GM18867 (cell line): ENCODE data around the gene SLFNL1.

Experiments used
- ATAC-seq: cut with Tn5 transposase; IDR thresholded peaks from one replicate; pipeline ENCODE4 v1.9.1; 2021; ENCODE audit warnings: mild to moderate bottlenecking, moderate library complexity; ENCODE audit not compliant: unreplicated experiment

The SLFNL1 gene

DNA sequence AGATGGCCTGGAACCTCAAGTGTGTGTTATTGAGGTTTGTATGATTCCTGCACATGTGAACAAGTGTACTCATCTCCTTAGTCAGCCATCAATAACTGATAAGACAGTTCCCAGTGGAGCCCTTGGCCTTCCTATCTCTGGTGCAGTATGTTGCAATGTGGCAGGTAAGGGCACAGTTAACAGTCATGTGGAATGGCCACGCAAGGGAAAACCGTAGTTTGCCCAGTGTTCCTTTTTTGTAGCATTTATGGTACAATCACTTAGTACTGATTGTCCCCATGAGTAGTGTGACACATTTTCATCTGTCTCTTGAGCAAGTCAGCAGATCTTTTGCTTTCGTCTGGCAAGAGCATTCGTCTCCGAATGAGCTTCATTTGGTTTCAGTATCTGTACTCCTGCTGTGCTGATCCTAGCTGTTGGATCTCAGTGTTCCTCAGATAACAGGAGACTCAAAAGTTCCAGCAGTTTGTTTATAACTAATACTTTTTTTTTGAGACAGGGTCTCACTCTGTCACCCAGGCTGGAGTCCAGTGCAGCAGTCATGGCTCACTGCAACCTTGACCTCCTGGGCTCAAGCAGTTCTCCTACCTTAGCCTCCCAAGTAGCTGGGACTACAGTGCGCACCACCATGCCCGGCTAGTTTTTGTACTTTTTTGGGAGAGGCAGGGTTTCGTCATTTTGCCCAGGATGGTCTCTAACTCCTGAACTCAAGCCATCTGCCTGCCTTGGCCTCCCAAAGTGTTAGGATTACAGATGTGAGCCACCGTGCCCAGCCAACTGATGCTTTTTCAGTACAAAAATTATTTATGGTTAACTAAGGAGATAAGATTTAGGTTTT, 33.9 kb downstream of the SLFNL1 start:
- no peak for ATAC-seq

DNA sequence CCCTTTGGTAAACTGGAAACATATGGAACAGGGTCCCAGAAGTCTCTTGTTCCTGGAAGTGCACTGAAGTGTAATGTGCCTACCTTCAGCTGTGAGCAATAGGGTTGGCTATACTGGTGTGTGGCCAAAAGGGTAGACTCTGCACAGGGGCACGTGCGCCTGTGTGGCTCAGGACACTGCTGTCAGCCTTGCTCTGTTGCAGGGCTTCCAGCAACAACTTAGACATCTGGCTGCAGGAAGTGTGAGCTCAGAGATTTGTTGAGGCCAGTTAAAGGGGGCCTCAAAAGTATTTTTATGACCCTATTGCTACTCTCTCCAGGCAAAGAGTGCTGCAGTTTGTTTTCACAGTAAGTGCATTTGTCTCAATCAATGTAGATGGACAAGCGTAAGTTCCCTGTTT, 34.6 kb downstream of the SLFNL1 start:
- ATAC-seq, result no peak

DNA sequence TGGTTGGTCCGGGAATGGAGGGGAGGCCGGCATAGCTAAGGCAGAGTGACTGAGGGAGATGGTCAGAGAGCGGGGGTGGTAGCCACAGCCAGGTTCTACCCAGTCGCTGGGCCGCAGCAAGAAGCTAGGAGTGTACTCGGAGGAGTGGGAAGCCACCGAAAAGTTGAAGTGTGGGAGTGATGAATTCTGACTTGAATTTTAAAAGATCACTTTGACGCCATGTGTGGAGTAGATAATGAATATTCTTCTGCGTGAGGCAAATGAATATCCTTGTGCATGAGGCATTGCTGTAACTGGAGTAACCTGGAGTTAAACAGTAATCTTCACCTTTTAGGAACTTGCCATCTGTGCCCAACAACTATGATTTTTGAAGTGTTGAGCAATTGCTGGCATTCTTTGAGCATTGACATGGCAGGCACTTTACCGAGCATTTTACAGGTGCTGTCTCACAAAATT, 35.2 kb downstream of the SLFNL1 start:
- no peak for ATAC-seq

DNA sequence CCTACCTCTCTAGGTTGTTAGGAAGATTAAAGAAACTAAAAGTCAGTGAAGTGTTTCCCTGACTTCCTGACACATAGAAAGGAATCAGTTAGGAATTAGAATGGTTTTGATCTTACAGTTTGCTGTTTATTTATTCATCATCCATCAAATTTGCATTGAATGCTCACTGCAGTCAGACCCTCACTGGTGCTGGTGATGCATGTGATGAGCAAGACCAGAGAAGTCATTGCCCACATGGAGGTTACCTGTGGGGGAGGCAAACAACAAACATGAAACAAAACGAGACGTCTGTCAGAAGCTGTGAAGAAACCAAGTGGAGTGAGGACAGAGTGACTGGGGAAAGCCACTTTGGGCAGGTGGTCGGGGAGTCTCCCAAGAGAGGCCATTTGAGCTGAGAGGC, 35.6 kb downstream of the SLFNL1 start:
- ATAC-seq, result no peak

DNA sequence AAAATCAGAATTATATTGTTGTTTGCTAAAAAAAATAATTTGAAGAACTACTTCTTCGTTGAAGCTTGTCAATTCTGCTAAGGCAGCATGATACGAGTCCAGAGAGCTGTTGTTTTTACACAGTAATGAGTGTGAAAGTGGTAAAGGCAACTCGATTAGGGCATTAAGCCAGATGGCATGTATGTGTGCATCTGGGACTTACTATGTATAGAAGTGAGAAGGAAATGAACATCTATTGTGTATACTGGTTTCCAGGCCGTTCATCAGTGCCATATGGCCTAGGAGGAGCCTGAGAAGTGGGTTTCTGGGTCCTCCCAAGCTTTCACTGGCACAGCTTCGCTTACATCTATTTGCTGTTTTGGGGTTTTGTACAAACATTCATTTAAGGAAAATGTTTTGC, 36.4 kb downstream of the SLFNL1 start:
- no peak for ATAC-seq

DNA sequence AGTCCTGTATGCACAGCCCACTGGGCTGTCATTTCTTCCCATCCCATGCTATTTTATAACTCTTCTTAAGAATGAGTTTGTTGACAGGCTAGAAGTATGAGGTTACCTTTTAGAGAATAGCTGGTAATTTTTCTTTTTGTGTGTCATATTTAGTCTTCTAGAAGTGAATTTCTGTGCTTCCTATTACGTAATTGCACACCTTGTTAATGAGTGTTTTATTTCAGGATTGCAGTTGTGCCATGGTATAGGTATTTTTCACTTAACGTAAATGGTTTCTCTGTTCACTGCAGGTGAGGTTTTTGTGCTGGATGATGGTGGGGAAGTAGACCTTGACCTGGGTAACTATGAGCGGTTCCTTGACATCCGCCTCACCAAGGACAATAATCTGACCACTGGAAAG, 37.0 kb downstream of the SLFNL1 start:
- no peak for ATAC-seq

DNA sequence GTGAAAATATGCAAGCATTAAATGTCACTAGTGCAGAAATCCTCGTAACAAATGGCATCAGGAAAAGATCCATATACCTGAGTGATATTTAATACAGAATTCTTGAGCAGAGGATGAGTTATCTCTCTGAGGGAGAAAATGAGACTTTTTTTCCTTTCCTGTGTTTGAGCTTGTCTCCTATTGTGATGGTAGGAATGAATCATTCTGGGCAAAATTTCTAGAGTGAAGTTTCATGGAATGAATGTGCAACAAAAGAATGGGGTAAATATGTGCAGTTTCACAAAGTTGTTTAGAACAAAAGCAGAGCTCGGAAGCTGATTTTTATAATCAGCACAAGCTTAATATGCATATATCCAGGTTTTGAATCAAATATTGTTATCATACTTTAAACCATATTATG, 37.5 kb downstream of the SLFNL1 start:
- no peak for ATAC-seq

DNA sequence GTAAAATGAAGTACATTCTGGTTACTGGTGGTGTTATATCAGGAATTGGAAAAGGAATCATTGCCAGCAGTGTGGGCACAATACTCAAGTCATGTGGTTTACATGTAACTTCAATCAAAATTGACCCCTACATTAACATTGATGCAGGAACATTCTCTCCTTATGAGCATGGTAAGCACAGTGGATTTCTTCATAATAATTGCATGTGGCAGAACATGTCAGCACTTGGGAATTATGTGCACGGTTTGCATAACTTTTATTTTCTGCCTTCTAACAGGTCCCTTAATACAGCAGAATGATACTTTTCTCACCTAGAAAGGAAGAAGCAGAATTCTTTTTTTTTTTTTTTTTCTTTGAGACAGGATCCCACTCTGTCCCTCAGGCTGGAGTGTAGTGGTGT, 38.2 kb downstream of the SLFNL1 start:
- ATAC-seq, result no peak

DNA sequence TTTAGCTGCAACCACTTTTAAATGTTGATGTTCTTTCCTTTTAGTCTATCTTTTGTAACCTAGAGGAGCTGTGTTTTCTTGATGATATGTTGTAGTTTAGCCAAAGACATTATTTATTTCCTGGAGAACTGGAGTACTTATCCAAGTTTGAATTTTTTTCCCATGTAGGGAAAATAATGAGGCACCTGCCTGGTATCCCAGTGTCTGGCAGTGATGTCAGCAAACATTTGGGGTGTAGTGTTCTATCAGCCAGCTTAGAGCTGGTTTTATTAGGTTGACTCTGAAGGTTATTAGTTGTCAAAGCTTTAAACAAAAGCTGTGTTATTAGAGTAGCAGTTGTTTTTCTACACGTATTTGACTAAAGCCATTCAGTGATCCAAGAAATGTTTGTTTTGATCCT, 38.8 kb downstream of the SLFNL1 start:
- no peak for ATAC-seq

DNA sequence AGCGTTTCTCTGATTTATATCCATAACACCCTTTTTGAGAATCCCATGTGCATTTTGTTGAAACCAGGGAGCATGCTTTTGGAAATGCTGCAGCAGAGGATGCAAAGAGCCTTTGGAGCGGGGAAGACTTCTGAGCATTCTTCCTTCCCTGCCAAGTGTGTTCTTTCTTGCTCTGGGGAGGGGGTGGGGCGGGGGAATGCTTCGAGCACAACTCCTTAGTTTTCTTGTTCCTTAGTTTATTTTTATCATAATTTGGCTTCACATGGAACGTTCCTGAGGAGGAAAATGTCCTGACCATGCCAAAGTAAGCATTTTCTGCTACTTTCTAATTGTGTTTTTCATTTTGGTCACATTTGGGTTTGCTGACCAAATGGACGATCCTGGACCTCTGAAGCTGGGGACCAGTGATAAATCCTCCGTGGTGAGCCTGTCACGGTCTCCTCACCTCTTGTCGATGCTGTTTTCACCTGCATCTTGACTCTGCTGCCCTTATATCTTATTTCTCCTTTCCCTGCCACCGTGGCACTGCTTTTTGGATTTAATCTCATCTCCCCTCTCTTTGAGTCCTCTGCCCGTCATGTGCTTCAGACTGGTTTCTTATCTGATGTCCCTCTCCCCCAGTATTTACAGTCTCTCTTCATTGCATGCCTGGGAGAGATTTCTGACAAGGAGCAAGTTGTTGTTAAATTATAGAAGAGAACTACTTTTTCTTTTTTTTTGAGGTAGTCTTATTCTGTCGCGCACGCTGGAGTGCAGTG, 39.7 kb downstream of the SLFNL1 start:
- no peak for ATAC-seq

DNA sequence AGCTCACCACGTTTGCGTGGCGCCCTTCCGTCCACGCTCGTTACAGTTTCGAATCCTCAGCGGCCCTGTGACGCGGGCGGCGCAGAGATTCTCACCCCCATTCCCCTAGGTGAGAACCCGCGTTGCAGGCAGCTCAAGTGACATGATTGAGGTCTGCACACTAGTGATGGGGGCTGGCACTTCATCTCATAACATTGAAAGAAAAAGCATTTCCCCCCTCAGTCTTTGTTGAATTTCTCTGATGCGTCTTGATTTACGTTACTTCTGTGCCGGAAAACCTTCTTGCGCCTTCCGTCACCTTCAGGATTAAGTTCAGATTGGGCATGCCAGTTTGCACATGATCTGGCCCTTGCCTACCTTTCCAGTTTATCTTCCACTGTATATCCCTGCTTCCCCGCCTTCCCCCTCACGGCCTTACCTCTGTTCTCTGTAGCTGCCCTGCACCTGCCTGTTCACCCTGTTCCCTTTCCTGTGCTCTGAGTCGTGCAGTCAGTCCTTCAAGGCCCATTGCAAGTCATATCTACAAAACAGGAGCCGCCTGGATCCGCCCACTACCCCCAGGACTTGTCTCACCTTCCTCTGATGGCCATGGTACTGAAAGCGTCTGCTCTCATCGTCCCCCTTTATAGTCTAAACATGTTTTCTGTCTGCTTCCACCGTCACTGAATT, 40.9 kb downstream of the SLFNL1 start:
- no peak for ATAC-seq

DNA sequence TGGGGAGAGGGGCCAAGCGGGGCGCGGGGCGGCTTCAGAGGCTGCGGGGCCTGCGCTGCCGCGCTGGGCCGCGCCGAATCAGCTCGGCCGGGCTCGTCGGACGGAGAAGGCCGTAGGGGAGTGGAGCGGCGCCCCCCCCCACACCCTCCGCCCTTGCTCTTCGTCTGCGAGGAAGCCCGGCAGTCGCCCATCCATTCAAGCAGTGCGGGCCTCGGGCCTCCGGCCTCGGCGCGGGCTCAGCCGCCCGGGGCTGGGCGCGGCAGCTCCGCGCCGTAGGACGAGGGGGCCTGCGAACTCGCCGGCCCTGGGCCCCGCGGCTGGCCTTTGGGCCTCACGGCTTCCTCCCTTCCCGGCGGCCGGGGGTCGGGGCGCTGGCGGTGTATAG, 41.5 kb downstream of the SLFNL1 start:
- ATAC-seq, result peak; percentile 21

DNA sequence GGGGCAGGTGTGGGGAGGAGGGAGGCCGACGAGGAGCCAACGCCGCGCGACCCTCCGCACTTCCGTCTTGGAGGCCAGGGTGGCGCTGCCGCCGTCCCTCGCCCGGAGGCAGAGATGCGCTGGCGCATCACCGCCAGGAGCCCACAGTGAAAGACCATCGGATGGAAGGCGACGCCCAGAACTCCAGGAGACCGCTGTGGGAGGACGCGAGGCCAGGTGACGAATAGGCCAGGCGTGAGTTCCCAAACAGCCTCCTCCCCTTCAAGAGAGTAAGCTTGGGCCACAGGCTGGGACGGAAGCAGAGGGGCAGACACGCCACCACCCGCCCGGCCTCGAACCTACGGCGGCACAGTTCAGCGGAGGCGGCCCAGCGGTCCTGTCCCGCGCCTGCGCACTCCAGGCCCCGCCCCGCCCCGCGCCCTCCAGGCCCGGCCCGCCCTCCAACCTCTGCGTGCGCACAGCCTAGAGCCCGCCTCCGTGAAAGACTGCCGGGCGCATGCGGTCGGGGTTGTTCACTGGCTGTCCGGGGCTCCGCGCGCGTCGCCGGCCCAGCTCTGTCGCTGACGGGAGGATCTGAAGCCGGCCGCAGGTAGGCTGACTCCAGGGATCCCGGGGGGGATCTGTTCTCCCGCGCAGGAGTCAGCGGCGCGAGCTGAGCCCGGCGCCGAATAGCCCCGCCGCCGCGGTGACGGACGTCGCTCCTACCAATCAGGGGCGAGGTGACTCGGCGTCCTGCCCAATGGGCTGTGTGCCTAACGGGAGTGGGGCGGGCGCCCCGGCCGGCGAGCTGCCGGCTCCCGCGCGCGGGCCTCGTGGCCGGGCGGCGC, 42.1 kb downstream of the SLFNL1 start, which contains the start of gene CTPS1:
TSS of gene CTPS1 (plus strand) at position 456 of the 827 bp plus-strand sequence. CDS start 3,595 bp downstream, outside the sequence.
- ATAC-seq, result peak; percentile 86

DNA sequence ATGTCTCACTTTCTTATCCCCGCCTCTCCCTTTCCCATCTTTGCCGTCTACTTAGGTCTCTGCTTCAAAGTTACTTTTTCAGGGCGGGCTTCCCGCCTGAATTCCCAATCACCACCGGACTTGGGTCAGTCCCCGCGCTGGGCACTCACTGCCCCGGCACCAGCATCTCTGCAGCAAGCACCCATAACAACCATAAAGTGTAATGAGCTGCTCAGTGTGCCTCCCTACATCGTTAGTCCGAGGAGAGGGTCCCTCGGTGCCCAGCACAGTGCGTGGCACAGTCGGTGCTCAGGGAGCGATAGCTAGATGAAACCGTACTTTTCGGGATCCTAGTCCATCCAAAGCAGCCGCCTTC, 42.7 kb downstream of the SLFNL1 start:
- no peak for ATAC-seq

DNA sequence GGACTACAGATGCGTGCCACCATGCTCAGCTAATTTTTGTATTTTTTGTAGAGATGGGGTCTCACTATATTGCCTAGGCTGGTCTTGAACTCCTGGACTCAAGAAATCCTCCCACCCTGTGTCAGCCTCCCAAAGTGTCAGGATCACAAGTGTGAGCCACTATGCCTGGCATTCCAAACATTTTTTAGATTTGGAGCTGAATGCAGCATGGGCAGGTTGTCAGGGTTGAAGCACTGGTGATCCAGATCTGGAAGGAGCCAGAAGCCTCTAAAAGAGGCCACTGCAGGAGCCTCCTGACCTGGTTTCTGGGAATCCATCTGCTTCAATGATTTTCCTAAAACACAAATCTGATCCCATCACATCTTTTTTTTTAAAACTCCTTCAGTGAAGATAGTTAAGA, 43.8 kb downstream of the SLFNL1 start:
- ATAC-seq, result no peak

DNA sequence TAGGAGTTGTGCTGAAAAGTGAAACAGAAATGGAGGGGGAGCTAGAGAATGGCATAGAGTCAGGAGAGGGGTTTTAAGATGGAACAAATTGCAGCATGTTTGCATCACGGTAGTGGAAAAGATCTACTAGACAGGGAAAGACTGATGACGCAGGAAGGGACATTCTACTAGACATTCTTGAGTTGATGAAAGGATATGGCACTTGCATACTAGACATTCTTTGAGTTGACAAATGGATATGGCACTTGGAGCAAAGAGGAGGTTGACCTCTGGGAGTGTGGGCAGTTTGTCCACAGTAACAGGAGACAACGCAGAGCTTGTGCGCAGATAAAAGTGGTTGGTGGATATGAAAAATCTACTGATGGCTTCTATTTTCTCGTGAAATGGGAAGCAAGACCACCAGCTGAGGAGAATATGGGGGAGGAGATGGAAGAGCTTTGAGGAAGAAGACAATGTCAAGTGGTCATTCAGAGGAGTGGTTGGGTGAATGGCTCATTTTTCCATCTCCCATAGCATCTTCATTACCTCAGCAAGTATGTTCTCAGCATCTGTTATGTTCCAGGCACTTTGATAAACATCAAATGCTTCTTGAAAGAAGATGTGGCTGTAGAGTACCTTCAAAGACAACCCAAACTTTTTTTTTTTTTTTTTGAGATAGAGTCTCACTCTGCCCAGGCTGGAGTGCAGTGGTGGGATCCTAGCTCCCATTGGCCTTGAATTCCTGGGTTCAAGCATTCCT, 44.4 kb downstream of the SLFNL1 start:
- no peak for ATAC-seq

DNA sequence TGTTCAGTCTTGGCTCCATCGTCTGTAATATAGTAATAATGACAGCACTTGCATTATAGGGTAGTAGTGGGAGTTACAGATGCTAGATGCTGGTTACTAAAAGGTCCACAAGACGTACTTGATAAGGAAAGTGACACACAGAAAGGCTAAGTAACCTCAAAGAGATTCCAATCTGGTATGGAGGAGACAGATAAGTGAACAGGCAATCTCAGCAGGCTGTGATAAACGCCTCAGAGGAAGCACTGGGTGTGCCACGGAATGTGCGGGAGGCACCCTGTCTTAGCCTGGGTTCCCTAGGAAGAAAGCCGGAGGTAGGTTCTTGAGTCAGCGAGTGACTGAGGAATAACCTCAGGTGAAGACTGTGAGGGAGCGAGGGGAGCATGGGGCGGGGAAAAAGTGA, 46.6 kb downstream of the SLFNL1 start:
- no peak for ATAC-seq

DNA sequence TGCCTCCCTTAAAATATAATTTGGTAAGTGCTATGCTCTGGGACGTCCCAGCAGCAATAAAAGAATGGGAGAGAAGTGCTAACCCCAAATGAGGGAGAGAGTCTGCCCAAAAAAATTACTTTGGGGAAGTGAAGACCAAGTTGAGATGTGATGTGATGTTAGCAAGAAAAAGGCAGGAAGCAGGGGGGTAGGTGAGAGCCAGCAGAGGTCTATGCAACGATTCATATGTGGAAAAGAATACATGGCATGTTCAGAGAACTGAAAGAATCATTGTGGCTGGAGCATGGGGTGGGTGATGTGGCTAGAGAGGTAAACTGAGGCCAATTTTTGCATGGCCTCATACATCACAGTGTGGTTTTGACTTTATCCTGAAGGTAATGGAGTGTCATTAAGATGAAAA, 47.6 kb downstream of the SLFNL1 start:
- ATAC-seq, result no peak

DNA sequence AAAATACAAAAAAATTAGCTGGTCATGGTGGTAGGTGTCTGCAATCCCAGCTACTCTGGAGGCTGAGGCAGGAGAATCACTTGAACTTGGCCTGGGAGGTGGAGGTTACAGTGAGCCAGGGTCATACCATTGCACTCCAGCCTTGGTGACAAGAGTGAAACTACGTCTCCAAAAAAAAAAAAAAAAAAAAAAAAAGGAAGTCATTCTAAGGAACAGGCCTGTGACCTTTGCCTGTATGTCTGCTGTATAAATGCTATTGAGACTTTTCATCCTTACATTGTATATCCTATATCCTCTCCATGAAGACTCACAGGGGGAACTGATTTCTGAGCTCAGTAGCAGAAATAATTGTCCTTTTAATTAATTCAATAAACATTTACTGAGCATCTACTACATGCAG, 49.6 kb downstream of the SLFNL1 start:
- no peak for ATAC-seq

DNA sequence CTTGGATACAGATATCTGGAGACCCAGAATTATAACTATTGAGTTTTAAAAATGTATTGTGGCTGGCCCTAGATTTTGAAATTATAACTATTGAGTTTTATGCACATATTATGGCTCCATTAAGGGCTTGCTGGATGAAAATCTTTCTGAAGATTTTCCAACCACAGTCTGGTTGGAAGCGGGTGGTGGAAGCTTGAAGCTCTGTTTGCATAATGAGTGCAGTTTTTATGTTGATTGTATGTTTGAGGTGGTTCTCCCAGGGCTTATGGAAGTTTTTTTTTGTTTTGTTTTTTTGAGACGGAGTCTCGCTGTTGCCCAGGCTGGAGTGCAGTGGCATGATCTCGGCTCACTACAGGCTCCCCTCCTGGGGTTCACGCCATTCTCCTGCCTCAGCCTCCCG, 52.1 kb downstream of the SLFNL1 start:
- ATAC-seq, result no peak
